ENCODE data around the gene MVB12A. TPM values are rescaled to one million over a fixed set of nuclear protein-coding genes. Genes with fewer than 3 reads are reported as not detected.

MVB12A gene
- total and polyA plus RNA-seq, 10 of the 15 experiments (the other 5 are each of a cell fraction or from before 2014, with no cell fraction given) = 1.2 to 47.6 (median 26.3) TPM

GRCh38 chr19:17406046-17406886 is 13.6 kb upstream of the MVB12A start (continued):
- TF ChIP-seq ZNF274 (IDR thresholded peaks at IDR 0.05; ENCODE audit: insufficient read depth, insufficient read length) = no peak
- TF ChIP-seq CHD1 (IDR thresholded peaks at IDR 0.05; ENCODE audit: low read depth, low read length) = no peak
- 0 out of 2 replicates have a peak, but pooled peaks have one; percentile 19 for TF ChIP-seq TCF7 (IDR thresholded peaks at IDR 0.05; ENCODE audit: borderline replicate concordance)
- no peak for TF ChIP-seq PBX3 (IDR thresholded peaks at IDR 0.05; ENCODE audit: insufficient replicate concordance, low read depth, low read length)
- peak; percentile 16 for TF ChIP-seq POLR2A (IDR thresholded peaks at IDR 0.05; ENCODE audit: low read depth, low read length)
- no peak for TF ChIP-seq RAD21 (IDR thresholded peaks at IDR 0.05; ENCODE audit: insufficient read depth, low read depth, low read length)
- no peak for TF ChIP-seq ZBTB4 (CRISPR knock-in tag; IDR thresholded peaks at IDR 0.05)
- TF ChIP-seq ZNF687 (IDR thresholded peaks at IDR 0.05) = peak; percentile 31; the same call in 1 of the 2 replicates
- no peak for TF ChIP-seq BMI1 (IDR thresholded peaks at IDR 0.05; ENCODE audit: borderline replicate concordance)
- no peak for TF ChIP-seq NFYB (IDR thresholded peaks at IDR 0.05; ENCODE audit: insufficient read depth, low read depth, low read length)
- no peak for TF ChIP-seq HDAC2 (IDR thresholded peaks at IDR 0.05)
- no peak for TF ChIP-seq SIX5 (IDR thresholded peaks at IDR 0.05; ENCODE audit: low read depth, low read length, severe bottlenecking)
- TF ChIP-seq EED (IDR thresholded peaks at IDR 0.05; ENCODE audit: low read depth) = 0 out of 2 replicates have a peak, but pooled peaks have one; percentile 28
- TF ChIP-seq NR2C1 (IDR thresholded peaks at IDR 0.05) = no peak
- no peak for TF ChIP-seq ZZZ3 (IDR thresholded peaks at IDR 0.05; ENCODE audit: control insufficient read depth, insufficient read length, low read depth)
- TF ChIP-seq STAT1 (conservative IDR thresholded peaks at IDR 0.05) = no peak
- TF ChIP-seq TAF1 (IDR thresholded peaks at IDR 0.05; ENCODE audit: borderline replicate concordance, low read depth, low read length) = peak; percentile 39; the same call in 1 of the 2 replicates
- TF ChIP-seq USF2 (IDR thresholded peaks at IDR 0.05; ENCODE audit: borderline replicate concordance, low read depth, low read length) = no peak
- TF ChIP-seq BACH1 (IDR thresholded peaks at IDR 0.05; ENCODE audit: borderline replicate concordance) = no peak
- no peak; a peak in 1 of 4 replicates for TF ChIP-seq EP300 (IDR thresholded peaks at IDR 0.05; ENCODE audit: borderline replicate concordance in 1 of 2, control insufficient read depth in 1 of 2, low read depth in 2 of 2, low read length in 2 of 2)
- peak; percentile 26; the same call in 1 of the 2 replicates for TF ChIP-seq NR2F1 (conservative IDR thresholded peaks at IDR 0.05)
